ENCODE results near the gene KHDRBS1. TPM values are rescaled to one million over a fixed set of nuclear protein-coding genes. Genes with fewer than 3 reads are reported as not detected.
A peak's percentile ranks its signal among the peaks of the same experiment; 100 is the strongest.

Gene KHDRBS1
- total RNA-seq, 1 experiment from 2014 or later, result 267 TPM

DNA sequence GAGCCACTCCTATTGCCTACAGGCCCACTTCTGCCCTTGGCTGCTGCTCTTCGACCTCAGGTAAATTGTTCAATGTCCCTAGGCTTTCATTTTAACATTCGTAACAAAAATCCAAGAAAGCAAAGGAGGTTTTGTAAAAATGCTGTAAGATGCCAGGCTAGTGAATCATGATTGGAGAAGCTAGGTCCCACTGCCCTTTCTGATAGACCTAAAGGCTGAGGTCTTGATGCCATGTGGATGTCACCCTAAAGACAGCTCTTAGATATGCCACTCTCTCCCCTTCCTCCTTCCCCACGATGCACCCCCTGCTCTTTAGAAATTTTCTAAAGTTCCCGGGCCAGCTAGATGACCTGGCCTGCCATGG is 49.2 kb downstream of the KHDRBS1 start:
- H3K23me2 ChIP-seq (ENCODE audit: insufficient read length, low read depth, low read length, poor library complexity, severe bottlenecking), result no peaks in the 10 kb centered on the region
- H2BK15ac ChIP-seq (ENCODE audit: low read depth, low read length), result no peak overlapping the region
- H3K4ac ChIP-seq (ENCODE audit: low read depth, low read length), result no peak overlapping the region
- H3K9ac ChIP-seq (ENCODE audit: extremely low read depth, insufficient read length, low read length), result no peak overlapping the region
- H3K56ac ChIP-seq (ENCODE audit: insufficient read length, low read depth, low read length), result no peak overlapping the region
- TF ChIP-seq, protein P1, sequence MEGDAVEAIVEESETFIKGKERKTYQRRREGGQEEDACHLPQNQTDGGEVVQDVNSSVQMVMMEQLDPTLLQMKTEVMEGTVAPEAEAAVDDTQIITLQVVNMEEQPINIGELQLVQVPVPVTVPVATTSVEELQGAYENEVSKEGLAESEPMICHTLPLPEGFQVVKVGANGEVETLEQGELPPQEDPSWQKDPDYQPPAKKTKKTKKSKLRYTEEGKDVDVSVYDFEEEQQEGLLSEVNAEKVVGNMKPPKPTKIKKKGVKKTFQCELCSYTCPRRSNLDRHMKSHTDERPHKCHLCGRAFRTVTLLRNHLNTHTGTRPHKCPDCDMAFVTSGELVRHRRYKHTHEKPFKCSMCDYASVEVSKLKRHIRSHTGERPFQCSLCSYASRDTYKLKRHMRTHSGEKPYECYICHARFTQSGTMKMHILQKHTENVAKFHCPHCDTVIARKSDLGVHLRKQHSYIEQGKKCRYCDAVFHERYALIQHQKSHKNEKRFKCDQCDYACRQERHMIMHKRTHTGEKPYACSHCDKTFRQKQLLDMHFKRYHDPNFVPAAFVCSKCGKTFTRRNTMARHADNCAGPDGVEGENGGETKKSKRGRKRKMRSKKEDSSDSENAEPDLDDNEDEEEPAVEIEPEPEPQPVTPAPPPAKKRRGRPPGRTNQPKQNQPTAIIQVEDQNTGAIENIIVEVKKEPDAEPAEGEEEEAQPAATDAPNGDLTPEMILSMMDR (conservative IDR thresholded peaks at IDR 0.05), result no peak
- no peaks in the 10 kb centered on the region for H3K9me3 ChIP-seq (ENCODE audit: control insufficient read depth, low read depth, low read length)
- no peak overlapping the region for H2BK5ac ChIP-seq (ENCODE audit: insufficient read length, low read length)
- no peak overlapping the region for H3K23ac ChIP-seq (ENCODE audit: insufficient read length, low read depth, low read length)
- peaks cover 6% of the 10 kb centered on the region for H3K27me3 Mint-ChIP-seq (ENCODE audit: low read depth)
- H3T11ph ChIP-seq (ENCODE audit: low read length), result no peak overlapping the region
- H3K9me3 Mint-ChIP-seq, result no peaks in the 10 kb centered on the region
- H3K79me1 ChIP-seq (ENCODE audit: insufficient read depth, low read depth, low read length, poor library complexity, severe bottlenecking), result no peaks in the 10 kb centered on the region
- H3K4me1 Mint-ChIP-seq, result peaks cover 43 to 56% of the 10 kb centered on the region in 2 experiments
- no peak overlapping the region for H3K27ac ChIP-seq (ENCODE audit: insufficient read length, low read depth, low read length)
- no peak overlapping the region for H3K4me2 ChIP-seq (ENCODE audit: insufficient read depth, insufficient read length, low read length)
- no peaks in the 10 kb centered on the region for H4K20me1 ChIP-seq (ENCODE audit: control insufficient read depth, insufficient read depth, insufficient read length)
- no peak for DNase-seq
- no peak overlapping the region for H2BK120ac ChIP-seq (ENCODE audit: low read depth, low read length, poor library complexity, severe bottlenecking)
- no peak overlapping the region for H3K4me3 Mint-ChIP-seq
- H3K79me2 ChIP-seq (ENCODE audit: insufficient read depth, low read length), result no peaks in the 10 kb centered on the region
- H4K91ac ChIP-seq (ENCODE audit: insufficient read length, low read depth, low read length), result no peak overlapping the region
- H4K8ac ChIP-seq (replicated peaks; ENCODE audit: insufficient read length, low read depth, low read length), result no peak overlapping the region
- H2AFZ ChIP-seq (ENCODE audit: low read length), result no peak overlapping the region
- H3K14ac ChIP-seq (ENCODE audit: insufficient read depth, low read length), result no peak overlapping the region
- H2BK20ac ChIP-seq (ENCODE audit: low read depth, low read length, poor library complexity, severe bottlenecking), result no peak overlapping the region
- H3K18ac ChIP-seq (ENCODE audit: insufficient read length, low read depth, low read length), result no peak overlapping the region
- no peak overlapping the region for H2AK5ac ChIP-seq (ENCODE audit: insufficient read length, low read length)
- no CpG with 5 or more reads among the region's 4 CpGs for WGBS (ENCODE audit: extremely low coverage, insufficient read length, low lambda C conversion rate)
- H4K5ac ChIP-seq (ENCODE audit: insufficient read length, low read depth, low read length), result no peak overlapping the region
- H3K27me3 ChIP-seq (ENCODE audit: insufficient read depth, low read length), result no peaks in the 10 kb centered on the region
- peak overlapping the region; percentile 90 to 95 (median 93); a peak in 6 of 7 replicates for H3K27ac Mint-ChIP-seq
- no peaks in the 10 kb centered on the region for H3K4me1 ChIP-seq (ENCODE audit: insufficient read depth, low read length)
- peaks cover 25 to 45% (median 41%) of the 10 kb centered on the region in 3 experiments for H3K36me3 Mint-ChIP-seq (ENCODE audit: insufficient read depth in 1 of 3, low read depth in 3 of 3)
- no peak overlapping the region for H2BK12ac ChIP-seq (ENCODE audit: insufficient read length, low read depth, low read length)

Measured in H9 (cell line).